ENCODE measurements around the gene RASGRF2.

- TF ChIP-seq HDGF (IDR thresholded peaks at IDR 0.05; ENCODE audit: borderline replicate concordance) (no peak), SP1 (IDR thresholded peaks at IDR 0.05) (no peak), TARDBP (IDR thresholded peaks at IDR 0.05) (no peak), FOXM1 (IDR thresholded peaks at IDR 0.05; ENCODE audit: borderline replicate concordance) (no peak), FOXK2 (IDR thresholded peaks at IDR 0.05) (no peak), BHLHE40 (IDR thresholded peaks at IDR 0.05; ENCODE audit: borderline replicate concordance) (no peak), SUZ12 (IDR thresholded peaks at IDR 0.05) (no peak), ZNF384 (IDR thresholded peaks at IDR 0.05) (no peak), CTBP1 (IDR thresholded peaks at IDR 0.05; ENCODE audit: borderline replicate concordance) (no peak), FOXA1 (IDR thresholded peaks at IDR 0.05) (no peak), ELF4 (IDR thresholded peaks at IDR 0.05) (no peak)
- TF ChIP-seq, protein P1, sequence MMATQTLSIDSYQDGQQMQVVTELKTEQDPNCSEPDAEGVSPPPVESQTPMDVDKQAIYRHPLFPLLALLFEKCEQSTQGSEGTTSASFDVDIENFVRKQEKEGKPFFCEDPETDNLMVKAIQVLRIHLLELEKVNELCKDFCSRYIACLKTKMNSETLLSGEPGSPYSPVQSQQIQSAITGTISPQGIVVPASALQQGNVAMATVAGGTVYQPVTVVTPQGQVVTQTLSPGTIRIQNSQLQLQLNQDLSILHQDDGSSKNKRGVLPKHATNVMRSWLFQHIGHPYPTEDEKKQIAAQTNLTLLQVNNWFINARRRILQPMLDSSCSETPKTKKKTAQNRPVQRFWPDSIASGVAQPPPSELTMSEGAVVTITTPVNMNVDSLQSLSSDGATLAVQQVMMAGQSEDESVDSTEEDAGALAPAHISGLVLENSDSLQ (IDR thresholded peaks at IDR 0.05), result no peak
These were observed 231.7 kb downstream of the RASGRF2 start for GRCh38 chr5:81191726-81192372.

Measured in HEK293T (cell line).